Measurements from ENCODE around the gene ZNF684. TPM values are rescaled to one million over a fixed set of nuclear protein-coding genes. Genes with fewer than 3 reads are reported as not detected.

Gene ZNF684
- total and polyA plus RNA-seq, 2 of the 8 experiments (the other 6 are each of a cell fraction or from before 2014, with no cell fraction given): 2.4 to 9.3 TPM

GRCh38 chr1:40583980-40584379, 52.5 kb downstream of the ZNF684 start (continued):
- TF ChIP-seq, protein P1, sequence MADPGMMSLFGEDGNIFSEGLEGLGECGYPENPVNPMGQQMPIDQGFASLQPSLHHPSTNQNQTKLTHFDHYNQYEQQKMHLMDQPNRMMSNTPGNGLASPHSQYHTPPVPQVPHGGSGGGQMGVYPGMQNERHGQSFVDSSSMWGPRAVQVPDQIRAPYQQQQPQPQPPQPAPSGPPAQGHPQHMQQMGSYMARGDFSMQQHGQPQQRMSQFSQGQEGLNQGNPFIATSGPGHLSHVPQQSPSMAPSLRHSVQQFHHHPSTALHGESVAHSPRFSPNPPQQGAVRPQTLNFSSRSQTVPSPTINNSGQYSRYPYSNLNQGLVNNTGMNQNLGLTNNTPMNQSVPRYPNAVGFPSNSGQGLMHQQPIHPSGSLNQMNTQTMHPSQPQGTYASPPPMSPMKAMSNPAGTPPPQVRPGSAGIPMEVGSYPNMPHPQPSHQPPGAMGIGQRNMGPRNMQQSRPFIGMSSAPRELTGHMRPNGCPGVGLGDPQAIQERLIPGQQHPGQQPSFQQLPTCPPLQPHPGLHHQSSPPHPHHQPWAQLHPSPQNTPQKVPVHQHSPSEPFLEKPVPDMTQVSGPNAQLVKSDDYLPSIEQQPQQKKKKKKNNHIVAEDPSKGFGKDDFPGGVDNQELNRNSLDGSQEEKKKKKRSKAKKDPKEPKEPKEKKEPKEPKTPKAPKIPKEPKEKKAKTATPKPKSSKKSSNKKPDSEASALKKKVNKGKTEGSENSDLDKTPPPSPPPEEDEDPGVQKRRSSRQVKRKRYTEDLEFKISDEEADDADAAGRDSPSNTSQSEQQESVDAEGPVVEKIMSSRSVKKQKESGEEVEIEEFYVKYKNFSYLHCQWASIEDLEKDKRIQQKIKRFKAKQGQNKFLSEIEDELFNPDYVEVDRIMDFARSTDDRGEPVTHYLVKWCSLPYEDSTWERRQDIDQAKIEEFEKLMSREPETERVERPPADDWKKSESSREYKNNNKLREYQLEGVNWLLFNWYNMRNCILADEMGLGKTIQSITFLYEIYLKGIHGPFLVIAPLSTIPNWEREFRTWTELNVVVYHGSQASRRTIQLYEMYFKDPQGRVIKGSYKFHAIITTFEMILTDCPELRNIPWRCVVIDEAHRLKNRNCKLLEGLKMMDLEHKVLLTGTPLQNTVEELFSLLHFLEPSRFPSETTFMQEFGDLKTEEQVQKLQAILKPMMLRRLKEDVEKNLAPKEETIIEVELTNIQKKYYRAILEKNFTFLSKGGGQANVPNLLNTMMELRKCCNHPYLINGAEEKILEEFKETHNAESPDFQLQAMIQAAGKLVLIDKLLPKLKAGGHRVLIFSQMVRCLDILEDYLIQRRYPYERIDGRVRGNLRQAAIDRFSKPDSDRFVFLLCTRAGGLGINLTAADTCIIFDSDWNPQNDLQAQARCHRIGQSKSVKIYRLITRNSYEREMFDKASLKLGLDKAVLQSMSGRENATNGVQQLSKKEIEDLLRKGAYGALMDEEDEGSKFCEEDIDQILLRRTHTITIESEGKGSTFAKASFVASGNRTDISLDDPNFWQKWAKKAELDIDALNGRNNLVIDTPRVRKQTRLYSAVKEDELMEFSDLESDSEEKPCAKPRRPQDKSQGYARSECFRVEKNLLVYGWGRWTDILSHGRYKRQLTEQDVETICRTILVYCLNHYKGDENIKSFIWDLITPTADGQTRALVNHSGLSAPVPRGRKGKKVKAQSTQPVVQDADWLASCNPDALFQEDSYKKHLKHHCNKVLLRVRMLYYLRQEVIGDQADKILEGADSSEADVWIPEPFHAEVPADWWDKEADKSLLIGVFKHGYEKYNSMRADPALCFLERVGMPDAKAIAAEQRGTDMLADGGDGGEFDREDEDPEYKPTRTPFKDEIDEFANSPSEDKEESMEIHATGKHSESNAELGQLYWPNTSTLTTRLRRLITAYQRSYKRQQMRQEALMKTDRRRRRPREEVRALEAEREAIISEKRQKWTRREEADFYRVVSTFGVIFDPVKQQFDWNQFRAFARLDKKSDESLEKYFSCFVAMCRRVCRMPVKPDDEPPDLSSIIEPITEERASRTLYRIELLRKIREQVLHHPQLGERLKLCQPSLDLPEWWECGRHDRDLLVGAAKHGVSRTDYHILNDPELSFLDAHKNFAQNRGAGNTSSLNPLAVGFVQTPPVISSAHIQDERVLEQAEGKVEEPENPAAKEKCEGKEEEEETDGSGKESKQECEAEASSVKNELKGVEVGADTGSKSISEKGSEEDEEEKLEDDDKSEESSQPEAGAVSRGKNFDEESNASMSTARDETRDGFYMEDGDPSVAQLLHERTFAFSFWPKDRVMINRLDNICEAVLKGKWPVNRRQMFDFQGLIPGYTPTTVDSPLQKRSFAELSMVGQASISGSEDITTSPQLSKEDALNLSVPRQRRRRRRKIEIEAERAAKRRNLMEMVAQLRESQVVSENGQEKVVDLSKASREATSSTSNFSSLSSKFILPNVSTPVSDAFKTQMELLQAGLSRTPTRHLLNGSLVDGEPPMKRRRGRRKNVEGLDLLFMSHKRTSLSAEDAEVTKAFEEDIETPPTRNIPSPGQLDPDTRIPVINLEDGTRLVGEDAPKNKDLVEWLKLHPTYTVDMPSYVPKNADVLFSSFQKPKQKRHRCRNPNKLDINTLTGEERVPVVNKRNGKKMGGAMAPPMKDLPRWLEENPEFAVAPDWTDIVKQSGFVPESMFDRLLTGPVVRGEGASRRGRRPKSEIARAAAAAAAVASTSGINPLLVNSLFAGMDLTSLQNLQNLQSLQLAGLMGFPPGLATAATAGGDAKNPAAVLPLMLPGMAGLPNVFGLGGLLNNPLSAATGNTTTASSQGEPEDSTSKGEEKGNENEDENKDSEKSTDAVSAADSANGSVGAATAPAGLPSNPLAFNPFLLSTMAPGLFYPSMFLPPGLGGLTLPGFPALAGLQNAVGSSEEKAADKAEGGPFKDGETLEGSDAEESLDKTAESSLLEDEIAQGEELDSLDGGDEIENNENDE (IDR thresholded peaks at IDR 0.05; ENCODE audit: insufficient replicate concordance, low read length): no peak
- peak; percentile 15; the same call in 1 of the 2 replicates for TF ChIP-seq CEBPB (IDR thresholded peaks at IDR 0.05; ENCODE audit: low read depth, low read length)
- TF ChIP-seq BCL11A (IDR thresholded peaks at IDR 0.05; ENCODE audit: low read depth in 2 of 2, low read length in 2 of 2): no peak

Measured in H1 (cell line).